ENCODE data around the gene RNASE13. TPM values are rescaled to one million over a fixed set of nuclear protein-coding genes. Genes with fewer than 3 reads are reported as not detected.

RNASE13 gene
- not detected in 2 replicates for total RNA-seq

DNA sequence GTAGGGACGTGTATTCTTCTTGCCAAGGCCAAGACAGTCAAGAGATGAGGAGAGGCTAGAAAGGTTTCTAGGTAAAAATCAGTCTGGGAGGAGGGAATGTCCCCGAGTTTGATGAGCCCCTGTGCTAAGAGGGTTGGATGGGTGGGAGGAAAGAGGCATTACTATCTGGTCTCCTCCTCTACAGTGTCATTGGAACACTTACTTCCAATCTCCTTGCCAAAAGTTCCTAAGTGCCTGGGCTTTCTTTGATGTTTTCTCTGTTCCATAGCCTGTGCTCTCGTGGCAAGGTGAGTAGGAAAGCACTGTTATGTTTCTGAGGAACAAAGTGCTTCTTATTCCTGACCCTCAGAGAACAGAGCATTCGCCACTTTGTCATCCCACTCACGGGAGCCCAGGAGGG lies at the start of gene RNASE13:
TSS of gene RNASE13 (minus strand) at position 101 of the 400 bp plus-strand sequence. CDS start 519 bp downstream, outside the sequence.

GRCh38 chr14:21070083-21070609 lies 35.5 kb upstream of the RNASE13 start, which contains the start of gene ARHGEF40:
Gene ARHGEF40 (plus strand): TSS chr14:21070304. CDS start chr14:21070397, 93 bp downstream.

DNA sequence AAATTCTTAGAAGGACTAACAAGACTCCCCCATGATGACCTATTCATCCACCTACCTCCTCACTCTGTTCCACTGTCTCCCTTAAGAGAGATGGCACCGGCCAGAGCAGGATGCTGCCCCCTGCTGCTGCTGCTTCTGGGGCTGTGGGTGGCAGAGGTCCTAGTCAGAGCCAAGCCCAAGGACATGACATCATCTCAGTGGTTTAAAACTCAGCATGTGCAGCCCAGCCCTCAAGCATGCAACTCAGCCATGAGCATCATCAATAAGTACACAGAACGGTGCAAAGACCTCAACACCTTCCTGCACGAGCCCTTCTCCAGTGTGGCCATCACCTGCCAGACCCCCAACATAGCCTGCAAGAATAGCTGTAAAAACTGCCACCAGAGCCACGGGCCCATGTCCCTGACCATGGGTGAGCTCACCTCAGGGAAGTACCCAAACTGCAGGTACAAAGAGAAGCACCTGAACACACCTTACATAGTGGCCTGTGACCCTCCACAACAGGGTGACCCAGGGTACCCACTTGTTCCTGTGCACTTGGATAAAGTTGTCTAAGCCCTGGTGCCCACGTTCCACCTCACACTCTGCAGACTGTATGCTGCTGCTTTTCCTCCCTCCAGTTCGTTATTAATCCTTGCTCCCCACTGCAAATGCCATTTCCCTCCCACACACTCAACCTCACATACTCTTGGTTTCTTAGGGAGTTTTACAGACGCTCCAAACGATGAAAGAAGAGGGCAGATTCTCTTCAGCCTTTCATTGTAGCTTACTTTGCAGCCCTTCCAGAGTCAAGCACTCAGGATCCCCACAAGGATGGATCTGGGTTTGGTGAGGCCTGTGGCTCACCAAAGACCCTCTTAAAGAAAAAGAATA lies 23.4 kb upstream of the RNASE13 start, which contains the start of gene RNASE8:
TSS of gene RNASE8 (plus strand) at position 20 of the 873 bp plus-strand sequence. CDS start at position 91, 71 bp downstream.

DNA sequence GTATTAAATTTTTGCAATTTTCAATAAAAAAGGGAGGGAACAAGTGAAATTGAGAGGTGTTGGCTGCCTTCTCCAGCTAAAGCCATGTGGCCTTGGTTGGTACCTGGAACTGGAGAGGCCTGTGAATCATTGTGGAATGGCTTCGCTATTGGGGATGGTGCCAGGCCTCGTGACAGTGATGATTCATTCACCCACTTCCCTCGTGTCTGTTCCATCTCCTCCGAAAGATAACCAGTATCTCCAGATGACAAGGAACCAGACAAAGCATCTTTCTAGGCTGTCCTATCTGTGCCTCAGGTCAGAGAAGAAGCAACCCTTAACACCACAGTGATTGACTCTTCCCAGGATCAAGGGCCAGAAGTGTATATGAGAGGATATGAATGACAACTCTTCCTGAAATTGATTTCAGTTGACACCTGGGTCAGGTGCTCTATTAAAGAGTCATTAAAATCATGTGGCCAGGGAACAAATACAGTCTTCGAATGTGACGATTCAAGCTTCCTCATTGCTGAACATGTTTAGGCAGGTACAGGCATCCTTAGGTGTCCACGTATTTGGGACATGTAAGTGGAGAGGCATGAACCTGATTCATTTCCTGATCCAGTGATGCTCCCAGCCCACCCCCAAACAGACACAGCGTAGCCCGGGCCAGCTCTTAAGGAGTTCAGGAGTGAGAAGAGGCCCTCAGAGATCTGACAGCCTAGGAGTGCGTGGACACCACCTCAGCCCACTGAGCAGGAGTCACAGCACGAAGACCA lies 7.2 kb upstream of the RNASE13 start, which contains the start of gene RNASE7:
TSS of gene RNASE7 (plus strand) at position 687 of the 758 bp plus-strand sequence. CDS start 631 bp downstream, outside the sequence.

DNA sequence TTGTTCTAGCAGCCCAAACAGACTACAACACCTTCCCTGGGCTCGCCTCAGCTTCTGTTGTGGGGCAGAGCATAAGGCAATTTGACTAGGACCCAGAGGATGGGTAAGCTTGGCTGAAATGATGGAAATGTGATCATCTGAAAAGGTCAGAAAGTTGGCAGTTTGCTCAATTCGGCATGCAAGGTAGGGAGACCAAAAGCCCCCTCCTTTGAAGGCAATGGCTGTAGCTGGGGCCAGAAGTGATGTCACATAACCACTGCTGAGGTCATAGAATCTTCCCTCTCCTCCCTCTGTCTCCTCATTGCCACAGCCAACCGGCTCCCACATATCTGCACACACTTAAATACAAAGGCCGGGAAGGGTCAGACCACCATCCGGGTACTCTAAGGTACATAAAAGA lies 4.7 kb downstream of the RNASE13 start, which contains the start of gene TPPP2:
TSS of gene TPPP2 (plus strand) at position 301 of the 400 bp plus-strand sequence. CDS start 365 bp downstream, outside the sequence.

DNA sequence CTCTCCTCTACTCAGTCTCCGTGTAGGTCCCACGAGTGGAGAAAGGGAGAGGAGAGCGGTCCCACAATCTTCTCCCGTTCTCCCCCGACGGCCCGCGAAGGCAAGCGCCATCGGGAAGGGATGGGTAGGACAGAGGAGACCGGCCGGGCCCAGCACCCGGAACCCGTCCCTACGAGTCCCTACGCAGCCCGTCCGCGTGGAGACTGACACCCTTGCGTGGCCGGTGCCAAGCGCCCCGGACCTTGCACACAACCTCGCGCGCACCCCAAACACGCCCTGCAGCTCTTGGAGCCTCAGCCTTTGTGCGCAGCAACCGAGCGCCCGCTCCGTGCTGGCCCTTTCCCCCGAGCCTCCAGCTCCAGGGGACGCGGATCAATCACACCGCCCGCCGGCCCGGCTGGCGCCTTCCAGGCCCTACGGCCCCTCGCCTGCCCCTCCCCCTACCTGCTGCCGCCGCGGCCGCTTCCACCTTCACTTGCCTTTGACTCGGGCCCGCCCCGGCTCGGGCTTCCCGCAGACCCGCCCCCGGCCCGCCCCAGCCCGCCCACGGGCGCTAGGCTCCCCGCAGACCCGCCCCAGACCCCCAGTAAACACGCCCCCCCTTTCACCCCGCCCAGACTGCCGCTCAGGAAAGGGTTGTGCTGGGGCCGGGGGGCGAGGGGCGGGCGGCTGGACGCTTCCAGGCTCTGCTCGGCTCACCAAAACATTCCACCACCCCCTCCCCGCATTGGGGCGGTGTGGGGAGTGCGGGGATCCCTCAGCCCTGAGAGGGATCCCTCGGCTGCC lies 9.8 kb downstream of the RNASE13 start, which contains the start of gene NDRG2:
TSS of gene NDRG2 (minus strand) at position 477 of the 786 bp plus-strand sequence. CDS start 1,746 bp downstream, outside the sequence.

GRCh38 chr14:20998674-20999366 lies 35.8 kb downstream of the RNASE13 start, which contains the start of gene SLC39A2:
Gene SLC39A2 (plus strand): TSS chr14:20999293. CDS start chr14:20999447, 154 bp downstream.

DNA sequence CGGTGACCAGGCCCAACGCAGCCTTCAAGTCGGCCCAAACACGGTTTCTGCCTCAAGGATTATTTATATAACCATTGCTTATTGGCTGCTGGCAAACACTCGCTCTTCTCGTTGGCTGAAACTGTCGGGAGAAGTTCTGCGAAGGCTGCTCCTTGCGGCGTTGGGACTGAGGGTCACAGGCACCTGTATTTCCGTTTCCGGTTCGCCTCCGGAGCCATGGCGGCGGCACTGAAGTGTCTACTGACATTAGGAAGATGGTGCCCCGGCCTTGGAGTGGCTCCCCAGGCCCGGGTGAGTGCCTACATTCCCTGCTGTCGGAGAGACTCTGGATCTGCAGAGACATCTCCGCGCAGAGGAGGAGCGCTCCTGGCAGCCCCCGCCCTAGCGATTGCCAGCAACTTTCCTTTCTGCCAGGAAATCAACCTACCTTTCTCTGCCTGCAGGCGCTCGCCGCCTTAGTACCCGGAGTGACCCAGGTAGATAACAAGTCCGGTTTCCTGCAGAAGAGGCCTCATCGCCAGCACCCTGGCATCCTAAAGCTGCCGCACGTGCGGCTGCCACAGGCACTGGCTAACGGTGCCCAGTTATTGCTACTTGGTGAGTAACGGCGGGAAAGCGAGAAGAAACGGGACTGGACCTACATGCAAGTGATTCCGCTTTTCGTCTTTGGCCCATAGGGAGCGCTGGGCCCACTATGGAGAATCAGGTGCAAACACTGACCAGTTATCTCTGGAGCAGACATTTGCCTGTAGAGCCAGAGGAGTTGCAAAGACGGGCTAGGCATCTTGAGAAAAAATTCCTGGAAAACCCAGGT lies 44.6 kb downstream of the RNASE13 start, which contains the start of gene METTL17:
TSS of gene METTL17 (plus strand) at position 194 of the 814 bp plus-strand sequence. CDS start at position 217, 23 bp downstream.

Other genes starting within 250 kb of the RNASE13 start
- 3.6 and 7.1 TPM in 2 replicates for gene RNASE1, start 232.0 kb downstream of the RNASE13 start, total RNA-seq
- not detected in 2 replicates for gene RNASE3, start 143.4 kb downstream of the RNASE13 start, total RNA-seq
- not detected in 2 replicates for gene RNASE2, start 79.3 kb downstream of the RNASE13 start, total RNA-seq
- 23.1 and 23.2 TPM in 2 replicates for gene METTL17, start 44.8 kb downstream of the RNASE13 start, total RNA-seq
- gene SLC39A2, start 35.5 kb downstream of the RNASE13 start, total RNA-seq: not detected in 2 replicates
- gene NDRG2, start 9.7 kb downstream of the RNASE13 start, total RNA-seq: 0.12 and 0.40 TPM in 2 replicates
- gene TPPP2, start 4.6 kb downstream of the RNASE13 start, total RNA-seq: not detected in 2 replicates
- gene RNASE7, start 7.6 kb upstream of the RNASE13 start, total RNA-seq: not detected in 2 replicates
- gene RNASE8, start 23.0 kb upstream of the RNASE13 start, total RNA-seq: not detected in 2 replicates
- gene ARHGEF40, start 35.5 kb upstream of the RNASE13 start, total RNA-seq: 32.0 and 33.3 TPM in 2 replicates
- 3.5 and 4.2 TPM in 2 replicates for gene ZNF219, start 63.8 kb upstream of the RNASE13 start, total RNA-seq
- 0.12 and 0.26 TPM in 2 replicates for gene TMEM253, start 66.3 kb upstream of the RNASE13 start, total RNA-seq
- not detected in 2 replicates for gene OR5AU1, start 121.3 kb upstream of the RNASE13 start, total RNA-seq
- 591 and 671 TPM in 2 replicates for gene HNRNPC, start 234.6 kb upstream of the RNASE13 start, total RNA-seq
- not detected in 2 replicates for gene RPGRIP1, start 245.3 kb upstream of the RNASE13 start, total RNA-seq